ENCODE results near the gene PRMT9. TPM values are rescaled to one million over a fixed set of nuclear protein-coding genes. Genes with fewer than 3 reads are reported as not detected.

Gene PRMT9
- polyA plus RNA-seq, 1 donor (not counting 4 experiments of a cell fraction or from before 2014, with no cell fraction given): 10.4 TPM

DNA sequence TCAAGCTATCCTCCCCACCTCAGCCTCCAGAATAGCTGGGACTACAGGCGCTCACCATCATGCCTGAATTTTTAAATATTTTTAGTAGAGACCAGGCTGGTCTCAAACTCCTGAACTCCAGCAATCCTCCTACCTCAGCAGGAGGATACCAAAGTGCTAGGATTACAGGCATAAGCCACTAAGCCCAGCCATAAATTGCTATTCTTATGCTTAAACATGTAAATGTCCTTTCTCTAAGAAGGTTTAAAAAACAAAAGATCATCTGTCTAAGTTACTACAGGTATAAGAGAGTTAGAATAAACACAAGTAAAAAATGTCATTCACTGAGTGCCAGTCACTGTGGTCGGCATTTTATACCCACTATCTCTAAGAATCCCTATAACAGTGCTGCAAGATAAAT lies 28.3 kb downstream of the PRMT9 start:
- no peak overlapping the region for H3K27ac ChIP-seq (ENCODE audit: control insufficient read depth, insufficient read depth, low read length)
- no peak for DNase-seq (ENCODE audit: low read depth, low spot score)
- H3K4me2 ChIP-seq (ENCODE audit: control insufficient read depth, extremely low read depth, insufficient read depth, low read depth, low read length): no peak overlapping the region
- H3K9me3 ChIP-seq (ENCODE audit: control insufficient read depth, low read depth, low read length): no peaks in the 10 kb centered on the region
- no peaks in the 10 kb centered on the region for H3K4me1 ChIP-seq (ENCODE audit: control insufficient read depth, extremely low read depth, insufficient read depth, low read length)
- no peak overlapping the region for H2AFZ ChIP-seq (ENCODE audit: control insufficient read depth, low read length)
- H3K4me3 ChIP-seq (ENCODE audit: control insufficient read depth in 2 of 3, extremely low read depth in 1 of 3, insufficient read depth in 2 of 3, low read depth in 1 of 3, low read length in 3 of 3): no peak overlapping the region
- no peaks in the 10 kb centered on the region for H3K27me3 ChIP-seq (ENCODE audit: control insufficient read depth, extremely low read depth, insufficient read depth, low read length)
- TF ChIP-seq EZH2 (IDR thresholded peaks at IDR 0.05; ENCODE audit: low read length): no peak
- TF ChIP-seq, protein P1, sequence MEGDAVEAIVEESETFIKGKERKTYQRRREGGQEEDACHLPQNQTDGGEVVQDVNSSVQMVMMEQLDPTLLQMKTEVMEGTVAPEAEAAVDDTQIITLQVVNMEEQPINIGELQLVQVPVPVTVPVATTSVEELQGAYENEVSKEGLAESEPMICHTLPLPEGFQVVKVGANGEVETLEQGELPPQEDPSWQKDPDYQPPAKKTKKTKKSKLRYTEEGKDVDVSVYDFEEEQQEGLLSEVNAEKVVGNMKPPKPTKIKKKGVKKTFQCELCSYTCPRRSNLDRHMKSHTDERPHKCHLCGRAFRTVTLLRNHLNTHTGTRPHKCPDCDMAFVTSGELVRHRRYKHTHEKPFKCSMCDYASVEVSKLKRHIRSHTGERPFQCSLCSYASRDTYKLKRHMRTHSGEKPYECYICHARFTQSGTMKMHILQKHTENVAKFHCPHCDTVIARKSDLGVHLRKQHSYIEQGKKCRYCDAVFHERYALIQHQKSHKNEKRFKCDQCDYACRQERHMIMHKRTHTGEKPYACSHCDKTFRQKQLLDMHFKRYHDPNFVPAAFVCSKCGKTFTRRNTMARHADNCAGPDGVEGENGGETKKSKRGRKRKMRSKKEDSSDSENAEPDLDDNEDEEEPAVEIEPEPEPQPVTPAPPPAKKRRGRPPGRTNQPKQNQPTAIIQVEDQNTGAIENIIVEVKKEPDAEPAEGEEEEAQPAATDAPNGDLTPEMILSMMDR (optimal IDR thresholded peaks at IDR 0.05 in 1 of 3, IDR thresholded peaks at IDR 0.05 in 1 of 3, conservative IDR thresholded peaks at IDR 0.05 in 1 of 3; ENCODE audit: extremely low read depth in 1 of 3, insufficient read depth in 2 of 3, low read length in 3 of 3): no peak
- no peaks in the 10 kb centered on the region for H3K79me2 ChIP-seq (ENCODE audit: control insufficient read depth, insufficient read depth, low read length)
- H3K9me1 ChIP-seq (ENCODE audit: control insufficient read depth, extremely low read depth, insufficient read depth, low read length): no peaks in the 10 kb centered on the region
- FAIRE-seq: no peak
- no peaks in the 10 kb centered on the region for H4K20me1 ChIP-seq (ENCODE audit: control insufficient read depth, extremely low read depth, insufficient read depth, low read length)
- H3K36me3 ChIP-seq (ENCODE audit: control insufficient read depth in 2 of 2, extremely low read depth in 1 of 2, insufficient read depth in 2 of 2, low read length in 2 of 2): peaks cover 0 to 1% of the 10 kb centered on the region in 2 experiments
- no peak overlapping the region for H3K9ac ChIP-seq (ENCODE audit: control insufficient read depth, extremely low read depth, insufficient read depth, low read length)
- dilution Hi-C loops (cut with MboI; ENCODE audit: extremely low pct_ligation_motif_present, low sequenced_read_pairs): no loop called here

DNA sequence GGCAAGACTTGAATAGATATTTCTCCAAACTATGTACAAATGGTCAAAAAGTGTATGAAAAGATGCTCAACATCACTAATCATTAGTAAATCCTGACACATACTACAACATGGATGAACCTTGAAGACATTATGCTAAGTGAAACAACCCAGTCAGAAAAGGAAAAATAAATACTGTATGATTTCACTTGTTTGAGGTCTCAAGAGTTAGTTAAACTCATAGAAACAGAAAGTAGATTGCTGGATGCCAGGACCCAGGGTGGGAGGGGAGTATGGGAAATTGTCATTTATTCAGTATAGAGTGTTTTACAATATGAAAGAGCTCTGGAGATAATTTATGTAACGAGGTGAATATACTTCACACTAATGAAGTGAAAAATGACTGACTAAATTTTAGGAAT lies 32.4 kb downstream of the PRMT9 start:
- no peak for TF ChIP-seq EZH2 (IDR thresholded peaks at IDR 0.05; ENCODE audit: low read length)
- TF ChIP-seq, protein P1 (optimal IDR thresholded peaks at IDR 0.05 in 1 of 3, IDR thresholded peaks at IDR 0.05 in 1 of 3, conservative IDR thresholded peaks at IDR 0.05 in 1 of 3; ENCODE audit: extremely low read depth in 1 of 3, insufficient read depth in 2 of 3, low read length in 3 of 3): no peak
- Histone ChIP-seq H3K27me3 (ENCODE audit: control insufficient read depth, extremely low read depth, insufficient read depth, low read length) (no peaks in the 10 kb centered on the region), H3K4me3 (ENCODE audit: control insufficient read depth in 2 of 3, extremely low read depth in 1 of 3, insufficient read depth in 2 of 3, low read depth in 1 of 3, low read length in 3 of 3) (no peak overlapping the region), H3K9ac (ENCODE audit: control insufficient read depth, extremely low read depth, insufficient read depth, low read length) (no peak overlapping the region), H3K4me2 (ENCODE audit: control insufficient read depth, extremely low read depth, insufficient read depth, low read depth, low read length) (no peak overlapping the region), H3K4me1 (ENCODE audit: control insufficient read depth, extremely low read depth, insufficient read depth, low read length) (no peaks in the 10 kb centered on the region), H3K79me2 (ENCODE audit: control insufficient read depth, insufficient read depth, low read length) (no peaks in the 10 kb centered on the region), H3K36me3 (ENCODE audit: control insufficient read depth in 2 of 2, extremely low read depth in 1 of 2, insufficient read depth in 2 of 2, low read length in 2 of 2) (peaks cover 0 to 2% of the 10 kb centered on the region in 2 experiments), H3K9me1 (ENCODE audit: control insufficient read depth, extremely low read depth, insufficient read depth, low read length) (no peaks in the 10 kb centered on the region), H4K20me1 (ENCODE audit: control insufficient read depth, extremely low read depth, insufficient read depth, low read length) (no peaks in the 10 kb centered on the region), H2AFZ (ENCODE audit: control insufficient read depth, low read length) (no peak overlapping the region), H3K27ac (ENCODE audit: control insufficient read depth, insufficient read depth, low read length) (no peak overlapping the region), H3K9me3 (ENCODE audit: control insufficient read depth, low read depth, low read length) (no peaks in the 10 kb centered on the region)
- DNase-seq (ENCODE audit: low read depth, low spot score): no peak
- dilution Hi-C loops (cut with MboI; ENCODE audit: extremely low pct_ligation_motif_present, low sequenced_read_pairs): no loop called here
- peak; percentile 62 for FAIRE-seq

Data from keratinocyte (primary cell).